AG09309 (cell line): Measurements from ENCODE around the gene EYA4.

Source experiments
- DNase-seq: peaks from one replicate; pipeline ENCODE4 v3.0.0-alpha.2; 2010; ENCODE audit warnings: low read depth
- H3K4me3 ChIP-seq: 2 replicates; pipeline ENCODE4 v1.5.1; 2011; ENCODE audit warnings: mild to moderate bottlenecking, low read depth, low read length, moderate library complexity; ENCODE audit not compliant: control insufficient read depth
- TF ChIP-seq, protein P1 (sequence below): IDR thresholded peaks from 2 replicates; pipeline ENCODE4 v1.5.1; 2011; ENCODE audit warnings: mild to moderate bottlenecking, low read depth, low read length, inconsistent platforms; ENCODE audit not compliant: insufficient read depth, control insufficient read depth; ENCODE audit errors: missing control alignments

Gene EYA4

DNA sequence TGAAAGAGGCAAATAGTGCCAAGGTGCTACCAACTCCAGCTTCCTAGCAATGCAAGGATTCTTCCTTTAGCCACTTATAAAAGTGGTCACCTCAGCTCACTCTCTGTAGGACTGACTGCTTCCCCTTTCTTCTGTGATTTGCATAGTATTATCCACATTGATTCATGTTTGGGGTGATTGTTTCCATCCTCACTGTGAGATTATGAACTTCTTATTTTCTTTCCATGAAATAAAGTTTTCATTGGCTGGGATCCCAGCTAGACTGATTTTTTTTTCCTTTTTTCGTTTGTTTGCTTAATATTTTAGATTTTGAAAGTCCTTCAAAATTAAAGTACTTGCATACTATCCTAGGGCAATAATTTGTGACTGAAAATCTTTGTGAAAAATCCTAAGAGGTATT, 50.5 kb downstream of the EYA4 start:
- TF ChIP-seq, protein P1, sequence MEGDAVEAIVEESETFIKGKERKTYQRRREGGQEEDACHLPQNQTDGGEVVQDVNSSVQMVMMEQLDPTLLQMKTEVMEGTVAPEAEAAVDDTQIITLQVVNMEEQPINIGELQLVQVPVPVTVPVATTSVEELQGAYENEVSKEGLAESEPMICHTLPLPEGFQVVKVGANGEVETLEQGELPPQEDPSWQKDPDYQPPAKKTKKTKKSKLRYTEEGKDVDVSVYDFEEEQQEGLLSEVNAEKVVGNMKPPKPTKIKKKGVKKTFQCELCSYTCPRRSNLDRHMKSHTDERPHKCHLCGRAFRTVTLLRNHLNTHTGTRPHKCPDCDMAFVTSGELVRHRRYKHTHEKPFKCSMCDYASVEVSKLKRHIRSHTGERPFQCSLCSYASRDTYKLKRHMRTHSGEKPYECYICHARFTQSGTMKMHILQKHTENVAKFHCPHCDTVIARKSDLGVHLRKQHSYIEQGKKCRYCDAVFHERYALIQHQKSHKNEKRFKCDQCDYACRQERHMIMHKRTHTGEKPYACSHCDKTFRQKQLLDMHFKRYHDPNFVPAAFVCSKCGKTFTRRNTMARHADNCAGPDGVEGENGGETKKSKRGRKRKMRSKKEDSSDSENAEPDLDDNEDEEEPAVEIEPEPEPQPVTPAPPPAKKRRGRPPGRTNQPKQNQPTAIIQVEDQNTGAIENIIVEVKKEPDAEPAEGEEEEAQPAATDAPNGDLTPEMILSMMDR, result no peak
- H3K4me3 ChIP-seq, result no peak overlapping the region
- DNase-seq, result no peak

- H3K4me3 ChIP-seq, result no peak overlapping the region
- no peak for DNase-seq
- TF ChIP-seq, protein P1, result no peak
Measured at GRCh38 chr6:133297657-133298056, 56.5 kb downstream of the EYA4 start.

GRCh38 chr6:133298335-133298734, 57.2 kb downstream of the EYA4 start:
- TF ChIP-seq, protein P1, result no peak
- H3K4me3 ChIP-seq, result no peak overlapping the region
- no peak for DNase-seq

DNA sequence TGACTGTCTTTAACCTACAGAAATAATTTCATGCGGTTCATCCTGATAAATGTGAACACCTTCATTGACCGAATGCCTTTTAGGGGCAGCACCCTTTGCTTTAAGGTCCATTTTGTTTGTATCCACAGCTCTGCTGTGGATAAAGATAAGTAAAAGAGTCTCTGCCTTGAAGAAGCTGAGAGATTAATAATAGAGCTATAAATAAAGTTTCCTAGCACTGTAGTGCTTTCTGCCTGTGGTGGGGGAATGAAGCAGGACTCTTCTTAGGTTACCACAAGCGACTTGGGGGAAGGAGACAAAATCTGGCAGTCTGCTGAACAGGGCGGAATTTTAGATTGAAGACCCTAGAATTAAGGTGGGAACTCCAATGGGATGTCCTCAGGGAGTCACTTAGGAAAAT, 57.6 kb downstream of the EYA4 start:
- TF ChIP-seq, protein P1, result no peak
- no peak for DNase-seq
- H3K4me3 ChIP-seq, result no peak overlapping the region

- no peak for DNase-seq
- TF ChIP-seq, protein P1, result no peak
- H3K4me3 ChIP-seq, result no peak overlapping the region
Measured at GRCh38 chr6:133300896-133301295, 59.7 kb downstream of the EYA4 start.

GRCh38 chr6:133301835-133302234, 60.7 kb downstream of the EYA4 start:
- no peak overlapping the region for H3K4me3 ChIP-seq
- DNase-seq, result no peak
- TF ChIP-seq, protein P1, result no peak

DNA sequence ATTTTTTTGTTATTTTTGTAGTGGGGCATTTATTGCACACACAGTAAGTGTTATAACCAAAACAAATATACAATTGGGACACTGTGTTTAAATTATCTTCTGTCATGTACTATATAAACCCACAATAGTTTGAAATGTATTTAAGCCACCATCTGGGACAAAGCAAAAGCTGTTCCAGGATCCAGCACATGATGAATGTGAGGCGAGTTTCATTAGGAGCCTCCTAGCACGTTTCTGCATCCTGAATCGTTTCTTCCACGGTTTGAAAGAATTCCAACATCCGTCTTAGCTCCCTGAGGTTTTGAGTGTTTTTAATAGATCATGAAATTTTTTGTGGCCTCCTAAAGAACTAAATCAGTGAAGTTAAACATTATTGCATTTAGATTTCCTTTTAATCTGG, 65.8 kb downstream of the EYA4 start:
- TF ChIP-seq, protein P1, result no peak
- DNase-seq, result no peak
- H3K4me3 ChIP-seq, result no peak overlapping the region
